SK-N-SH (cell line): ENCODE measurements around the gene CFAP65. TPM values are rescaled to one million over a fixed set of nuclear protein-coding genes. Genes with fewer than 3 reads are reported as not detected.

ENCODE experiments used
- CTCF ChIA-PET: fragments of 300-600, 350-600 bp; formaldehyde crosslinking; extraction: SDS; loops from one replicate; lab custom pipeline; 2021; lab: Yijun Ruan, JAX
- POLR2A ChIA-PET: fragments of 350-600 bp; sonication (Branson Sonifier 250); formaldehyde crosslinking; extraction: SDS; loops from one replicate; lab custom pipeline; 2020; ENCODE audit warnings: antibody characterized with exemption, inconsistent platforms; lab: Yijun Ruan, JAX
- DNase-seq: peaks from one replicate; pipeline ENCODE4 v3.0.0; 2012
- H2AFZ ChIP-seq: fragments of 200-600 bp; sonication (generic); 2 replicates; pipeline ENCODE4 v1.8.1; 2016; ENCODE audit warnings: antibody characterized with exemption, mild to moderate bottlenecking, low read depth
- H3F3A ChIP-seq: fragments of 200-600 bp; sonication (generic); replicated peaks from 2 replicates; pipeline ENCODE3; 2016; ENCODE audit warnings: antibody characterized with exemption, mild to moderate bottlenecking; ENCODE audit not compliant: insufficient read depth
- H3K27ac ChIP-seq, 2 experiments: fragments of 200-500 bp in 1 of 2; fragments of 200-600 bp in 1 of 2; sonication (Bioruptor generic) in 1 of 2; sonication (generic), shearing (Covaris generic) in 1 of 2; 2 replicates each; pipeline versions ENCODE4 v1.5.1 to v1.6.1; 2014 to 2016; ENCODE audit warnings: low read depth in 2 of 2, inconsistent platforms in 1 of 2, low read length in 1 of 2, mild to moderate bottlenecking in 1 of 2, mixed read lengths in 1 of 2
- H3K27me3 ChIP-seq: fragments of 200-600 bp; sonication (generic), shearing (Covaris generic); 2 replicates; pipeline ENCODE4 v1.6.1; 2016; ENCODE audit warnings: mixed run types; ENCODE audit not compliant: insufficient read depth
- H3K36me3 ChIP-seq, 2 experiments: fragments of 200-500 bp in 1 of 2; fragments of 200-600 bp in 1 of 2; sonication (Bioruptor generic) in 1 of 2; sonication (generic) in 1 of 2; replicated peaks in 1 of 2; 2 replicates each; pipeline versions ENCODE3 to v1.5.1; 2014 to 2016; ENCODE audit warnings: low read length in 1 of 2, mild to moderate bottlenecking in 1 of 2; ENCODE audit not compliant: insufficient read depth in 2 of 2, control insufficient read depth in 1 of 2
- H3K4me1 ChIP-seq, 2 experiments: fragments of 200-500 bp in 1 of 2; fragments of 200-600 bp in 1 of 2; sonication (Bioruptor generic) in 1 of 2; sonication (generic), shearing (Covaris generic) in 1 of 2; 2 replicates each; pipeline versions ENCODE4 v1.5.1 to v1.6.1; 2014 to 2016; ENCODE audit warnings: low read depth in 1 of 2, low read length in 1 of 2, mixed run types in 1 of 2; ENCODE audit not compliant: insufficient read depth in 2 of 2, control insufficient read depth in 1 of 2
- H3K4me2 ChIP-seq: fragments of 200-600 bp; sonication (generic), shearing (Covaris generic); 2 replicates; pipeline ENCODE4 v1.6.1; 2017; ENCODE audit warnings: mixed run types
- H3K4me3 ChIP-seq, 2 experiments: fragments of 200-500 bp in 1 of 2; fragments of 200-600 bp in 1 of 2; sonication (Bioruptor generic) in 1 of 2; sonication (generic), shearing (Covaris generic) in 1 of 2; 2 replicates each; pipeline versions ENCODE4 v1.5.1 to v1.8.1; 2014 to 2016; ENCODE audit warnings: low read depth in 2 of 2, inconsistent platforms in 1 of 2, low read length in 1 of 2, mild to moderate bottlenecking in 1 of 2, mixed read lengths in 1 of 2, moderate library complexity in 1 of 2
- H3K79me2 ChIP-seq: fragments of 200-600 bp; sonication (generic); 2 replicates; pipeline ENCODE4 v1.8.1; 2017; ENCODE audit warnings: mild to moderate bottlenecking; ENCODE audit not compliant: insufficient read depth
- H3K9ac ChIP-seq: fragments of 200-600 bp; sonication (generic); 2 replicates; pipeline ENCODE4 v1.6.1; 2017; ENCODE audit warnings: mixed run types
- H3K9me2 ChIP-seq: fragments of 200-600 bp; sonication (generic); 2 replicates; pipeline ENCODE4 v1.6.1; 2017; ENCODE audit warnings: mixed run types
- H3K9me3 ChIP-seq: fragments of 200-600 bp; sonication (generic); 2 replicates; pipeline ENCODE4 v1.6.1; 2017; ENCODE audit warnings: mixed run types, mild to moderate bottlenecking, moderate library complexity
- H4K20me1 ChIP-seq: fragments of 200-600 bp; sonication (generic); 2 replicates; pipeline ENCODE4 v1.6.1; 2017; ENCODE audit warnings: mild to moderate bottlenecking, mixed run types; ENCODE audit not compliant: insufficient read depth
- CHD2 ChIP-seq: fragments of 150-350 bp; IDR thresholded peaks from 2 replicates; pipeline ENCODE4 v1.6.1; 2018; ENCODE audit warnings: low read length; ENCODE audit not compliant: partially characterized antibody
- CTCF ChIP-seq: fragments of 200-600 bp; sonication (generic); IDR thresholded peaks from 2 replicates; pipeline ENCODE4 v1.6.1; 2017; ENCODE audit warnings: antibody characterized with exemption, mild to moderate bottlenecking, moderate library complexity
- EZH2phosphoT487 ChIP-seq: fragments of 200-600 bp; sonication (generic); IDR thresholded peaks from 2 replicates; pipeline ENCODE4 v1.6.1; 2017; ENCODE audit warnings: low read depth, mixed run types, mild to moderate bottlenecking, antibody characterized with exemption, moderate library complexity, borderline replicate concordance
- GATA2 ChIP-seq: sonication (generic); formaldehyde crosslinking; IDR thresholded peaks from 2 replicates; pipeline ENCODE4 v1.5.0; 2020; ENCODE audit warnings: mild to moderate bottlenecking, missing genetic modification reagents
- JUND ChIP-seq: IDR thresholded peaks from 2 replicates; pipeline ENCODE4 v1.4.0; 2012
- MEF2A ChIP-seq: IDR thresholded peaks from 2 replicates; pipeline ENCODE4 v1.4.0; 2012; ENCODE audit warnings: low read depth, borderline replicate concordance
- MXI1 ChIP-seq: IDR thresholded peaks from 2 replicates; pipeline ENCODE4 v1.6.1; 2012; ENCODE audit warnings: mild to moderate bottlenecking, low read depth, low read length, improper control_type of control experiment
- RCOR1 ChIP-seq: fragments of 150-350 bp; IDR thresholded peaks from 2 replicates; pipeline ENCODE4 v1.6.1; 2017; ENCODE audit warnings: antibody characterized with exemption, low read length
- REST ChIP-seq: IDR thresholded peaks from 2 replicates; pipeline ENCODE4 v1.6.1; 2012; ENCODE audit warnings: mild to moderate bottlenecking, low read depth, low read length, moderate library complexity
- RFX5 ChIP-seq: IDR thresholded peaks from 2 replicates; pipeline ENCODE4 v1.6.1; 2012; ENCODE audit warnings: mild to moderate bottlenecking, improper control_type of control experiment, low read length
- RXRA ChIP-seq: IDR thresholded peaks from 2 replicates; pipeline ENCODE4 v1.4.0; 2012; ENCODE audit warnings: low read depth, mild to moderate bottlenecking, borderline replicate concordance
- SIN3A ChIP-seq: IDR thresholded peaks from 2 replicates; pipeline ENCODE4 v1.6.1; 2012; ENCODE audit warnings: low read depth, mild to moderate bottlenecking, low read length, moderate library complexity, borderline replicate concordance
- TEAD4 ChIP-seq: IDR thresholded peaks from 2 replicates; pipeline ENCODE4 v1.4.0; 2012; ENCODE audit warnings: mild to moderate bottlenecking, borderline replicate concordance; ENCODE audit not compliant: insufficient read depth
- WGBS: methylation state at CpG from one replicate; pipeline ENCODE4 v1.1.6; 2017; ENCODE audit warnings: low lambda C conversion rate; 5-methylcytosine and 5-hydroxymethylcytosine counted together
- polyA plus RNA-seq, 3 experiments: library from polyadenylated mRNA; depleted of rRNA; stranded (reverse); fragments of >200 nt; gene quantifications; 2 replicates each; pipeline ENCODE4 v1.2.3, GENCODE V29; 2012

CFAP65 gene
- polyA plus RNA-seq, 1 of the 3 experiments (the other 2 are of a cell fraction), result 0.95 TPM

GRCh38 chr2:219073413-219074129, 32.3 kb upstream of the CFAP65 start (continued):
- TF ChIP-seq EZH2phosphoT487 (no peak), JUND (no peak), MEF2A (no peak), REST (no peak), CHD2 (no peak)

- Histone ChIP-seq H3K79me2 (no peaks in the 10 kb centered on the region), H3K9me3 (no peaks in the 10 kb centered on the region), H3K36me3 (peaks cover 6 to 28% of the 10 kb centered on the region in 2 experiments), H3K9ac (no peak overlapping the region), H3K27ac (no peak overlapping the region), H2AFZ (no peak overlapping the region), H4K20me1 (no peaks in the 10 kb centered on the region), H3K27me3 (no peaks in the 10 kb centered on the region), H3K4me3 (no peak overlapping the region), H3K4me2 (no peak overlapping the region), H3K9me2 (no peaks in the 10 kb centered on the region), H3F3A (no peaks in the 10 kb centered on the region), H3K4me1 (no peaks in the 10 kb centered on the region)
- WGBS, result 92% methylated on average over 9 of the region's 9 CpGs
- TF ChIP-seq CHD2, result no peak
- no peak for TF ChIP-seq MEF2A
- DNase-seq, result no peak
- ChIA-PET CTCF (interaction anchor here (0.6 to 9.4 kb wide), 25 partner anchors 10 to 124 kb away, joined by 3 to 99 read pairs (median 5); partner anchors contain the start of genes IHH and NHEJ1), POLR2A (no interaction called here)
Observed at GRCh38 chr2:219072741-219073250, 31.5 kb upstream of the CFAP65 start.

GRCh38 chr2:219071131-219071816, 30.0 kb upstream of the CFAP65 start:
- POLR2A ChIA-PET, result no interaction called here
- H3K9me3 ChIP-seq, result no peaks in the 10 kb centered on the region
- H2AFZ ChIP-seq, result no peak overlapping the region
- CTCF ChIA-PET, result interaction anchor here (0.9 to 9.4 kb wide), 10 partner anchors 11 to 91 kb away, joined by 3 to 99 read pairs (median 16); partner anchors contain the start of genes IHH and NHEJ1
- 70% methylated on average over 6 of the region's 6 CpGs for WGBS
- H3K9ac ChIP-seq, result no peak overlapping the region
- H3K4me1 ChIP-seq, result no peaks in the 10 kb centered on the region
- H3K27ac ChIP-seq, result no peak overlapping the region
- no peaks in the 10 kb centered on the region for H4K20me1 ChIP-seq
- no peaks in the 10 kb centered on the region for H3K9me2 ChIP-seq
- H3K36me3 ChIP-seq, result peaks cover 0 to 17% of the 10 kb centered on the region in 2 experiments
- no peak for DNase-seq
- H3K4me2 ChIP-seq, result no peak overlapping the region
- no peak overlapping the region for H3K4me3 ChIP-seq
- no peaks in the 10 kb centered on the region for H3K27me3 ChIP-seq
- H3F3A ChIP-seq, result no peaks in the 10 kb centered on the region
- H3K79me2 ChIP-seq, result no peaks in the 10 kb centered on the region
- no peak for TF ChIP-seq RFX5
- TF ChIP-seq RCOR1, result no peak
- no peak for TF ChIP-seq MXI1
- no peak for TF ChIP-seq SIN3A
- TF ChIP-seq RXRA, result no peak
- TF ChIP-seq CTCF, result no peak
- no peak for TF ChIP-seq GATA2 (CRISPR knock-in tag)
- no peak for TF ChIP-seq TEAD4
- TF ChIP-seq REST, result no peak
- no peak for TF ChIP-seq MEF2A
